Inflammatory macrophage (primary cell): ENCODE measurements around the gene C1orf159.
"Not testable (repeated sequence)": the region's sequence is repeated elsewhere in the genome, so short reads cannot be mapped to it uniquely, and the experiment has no call there.

ENCODE experiments used
- DNase-seq, 2 donors: peaks; one replicate each; pipeline ENCODE4 v3.0.0-alpha.2; 2020 to 2022

C1orf159 gene

DNA sequence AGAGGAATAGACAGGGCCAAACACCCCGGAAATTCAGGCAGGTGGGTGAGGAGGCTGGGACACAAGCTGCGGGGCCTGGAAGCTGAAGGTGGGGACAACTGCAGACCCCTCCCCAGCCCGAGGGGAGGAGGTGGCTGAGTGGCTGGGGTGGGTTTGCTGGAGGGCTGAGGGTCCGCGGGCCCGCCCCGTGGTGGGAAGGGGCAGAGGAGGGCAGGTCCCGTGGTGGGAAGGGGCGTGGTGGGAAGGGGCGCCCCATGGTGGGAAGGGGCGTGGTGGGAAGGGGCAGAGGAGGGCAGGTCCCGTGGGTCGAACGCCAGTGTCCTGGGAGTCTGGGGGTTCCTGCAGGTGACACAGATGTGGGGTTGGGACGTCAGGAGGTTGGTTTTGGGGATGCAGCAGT is 33.5 kb upstream of the C1orf159 start:
- no peak for DNase-seq

GRCh38 chr1:1148569-1148968 is 32.7 kb upstream of the C1orf159 start:
- no peak for DNase-seq

- no peak for DNase-seq
These were observed 32.2 kb upstream of the C1orf159 start for GRCh38 chr1:1148061-1148460.

GRCh38 chr1:1146596-1146995 is 30.7 kb upstream of the C1orf159 start:
- DNase-seq = no peak

GRCh38 chr1:1146026-1146425 is 30.1 kb upstream of the C1orf159 start:
- no peak for DNase-seq

GRCh38 chr1:1145547-1145914 is 29.6 kb upstream of the C1orf159 start:
- DNase-seq = no peak

GRCh38 chr1:1144843-1145546 is 29.1 kb upstream of the C1orf159 start:
- no peak for DNase-seq

- no peak for DNase-seq
These were observed 28.4 kb upstream of the C1orf159 start for GRCh38 chr1:1144122-1144842.

GRCh38 chr1:1143636-1144035 is 27.7 kb upstream of the C1orf159 start:
- DNase-seq = no peak

GRCh38 chr1:1142844-1143243 is 27.0 kb upstream of the C1orf159 start:
- DNase-seq = no peak

DNA sequence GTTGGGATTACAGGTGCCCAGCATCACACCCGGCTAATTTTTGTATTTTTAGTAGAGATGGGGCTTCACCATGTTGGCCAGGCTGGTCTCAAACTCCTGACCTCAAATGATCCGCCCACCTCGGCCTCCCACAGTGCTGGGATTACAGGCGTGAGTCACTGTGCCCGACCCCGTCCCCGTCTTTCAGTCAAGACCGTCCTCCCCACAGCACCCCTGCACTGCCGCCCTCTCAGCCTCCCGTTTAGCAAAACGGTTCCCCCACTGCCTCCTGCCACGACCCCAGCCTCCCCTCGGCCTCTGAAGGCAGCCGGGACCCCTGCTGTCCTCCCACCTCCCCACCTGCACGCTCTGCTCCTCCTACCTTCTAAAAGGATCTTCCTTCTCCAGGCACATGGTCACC is 26.5 kb upstream of the C1orf159 start:
- DNase-seq = not testable (repeated sequence)

DNA sequence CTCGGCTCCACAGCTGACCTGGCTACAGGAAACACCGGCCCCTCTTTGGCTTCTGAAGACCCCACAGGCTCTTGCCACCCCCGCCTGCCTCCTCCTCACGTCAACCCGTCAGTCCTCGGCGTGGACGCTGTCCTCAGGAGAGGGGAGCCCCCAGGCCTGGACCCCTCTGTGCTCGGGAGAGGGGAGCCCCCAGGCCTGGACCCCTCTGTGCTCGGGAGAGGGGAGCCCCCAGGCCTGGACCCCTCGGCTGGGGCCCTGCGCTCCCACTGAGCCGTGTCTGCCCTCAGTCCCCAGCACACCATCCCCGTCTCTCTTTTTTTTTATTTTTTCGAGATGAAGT is 26.0 kb upstream of the C1orf159 start:
- no peak for DNase-seq

DNA sequence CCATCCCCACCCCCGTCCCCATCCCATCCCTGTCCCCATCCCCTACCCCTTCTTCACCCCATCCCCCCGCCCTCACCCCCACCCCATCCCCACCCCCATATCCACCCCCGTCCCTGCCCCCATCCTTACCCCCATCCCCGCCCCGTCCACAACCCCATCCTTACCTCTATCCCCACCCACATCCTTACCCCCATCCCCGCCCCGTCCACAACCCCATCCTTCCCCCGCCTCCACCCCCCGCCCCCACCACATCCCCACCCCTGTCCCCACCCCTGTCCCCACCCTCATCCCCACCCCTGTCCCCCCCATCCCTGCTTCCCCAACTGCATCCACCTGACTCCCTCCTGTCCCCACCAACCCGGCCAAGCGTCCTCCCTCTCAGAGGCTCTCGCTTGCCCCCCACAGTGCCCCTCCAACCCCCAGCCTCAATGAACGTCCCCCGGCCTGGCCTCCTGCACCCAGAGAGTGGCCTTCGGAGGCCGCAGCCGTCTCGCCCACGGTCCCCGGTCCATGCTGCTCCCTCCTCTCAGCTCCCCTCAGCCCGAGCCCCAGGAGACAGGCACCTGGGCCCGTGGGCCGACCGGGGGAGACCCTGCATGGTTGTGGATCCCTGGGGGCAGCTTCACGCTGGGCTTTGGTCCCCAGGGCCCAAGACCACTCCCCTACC is 25.5 kb upstream of the C1orf159 start:
- no peak for DNase-seq

- DNase-seq = no peak
These were observed 24.8 kb upstream of the C1orf159 start for GRCh38 chr1:1140673-1141072.

DNA sequence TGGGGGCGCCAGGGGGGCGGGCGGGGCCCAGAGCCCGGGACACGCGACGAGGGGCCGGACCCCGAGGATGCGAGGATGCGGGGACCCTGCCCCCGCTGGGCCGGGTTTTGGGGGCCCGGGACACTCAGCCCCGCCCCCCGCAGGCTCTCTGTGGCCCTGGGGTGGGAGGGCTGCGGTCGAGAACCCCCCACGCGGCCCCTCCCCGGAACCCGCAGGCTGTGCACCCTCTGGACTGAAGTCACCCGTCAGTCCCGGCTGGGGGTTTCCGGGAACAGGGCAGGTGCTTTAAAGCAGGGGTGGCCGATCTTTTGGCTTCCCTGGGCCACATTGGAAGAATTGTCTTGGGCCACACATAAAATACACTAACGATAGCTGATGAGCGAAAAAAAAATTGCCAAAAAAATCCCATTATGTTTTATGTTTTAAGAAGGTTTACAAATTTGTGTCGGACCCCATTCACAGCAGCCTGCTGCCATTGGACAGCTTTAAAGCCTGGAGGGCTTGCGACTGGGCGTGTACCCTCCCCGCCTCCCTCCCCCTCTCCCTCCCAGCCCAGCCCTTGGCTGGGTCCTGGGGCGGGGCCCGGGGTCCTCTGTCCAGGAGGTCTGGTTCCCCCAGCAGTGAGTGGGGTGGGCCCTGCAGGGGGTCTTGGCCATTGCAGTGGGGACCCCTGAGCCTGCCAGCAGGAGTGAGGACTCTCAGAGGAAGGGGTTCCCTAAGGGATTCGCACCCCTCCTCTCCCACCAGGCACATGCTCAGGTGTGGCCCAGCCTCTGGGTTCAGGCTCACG is 21.6 kb upstream of the C1orf159 start:
- no peak for DNase-seq

DNA sequence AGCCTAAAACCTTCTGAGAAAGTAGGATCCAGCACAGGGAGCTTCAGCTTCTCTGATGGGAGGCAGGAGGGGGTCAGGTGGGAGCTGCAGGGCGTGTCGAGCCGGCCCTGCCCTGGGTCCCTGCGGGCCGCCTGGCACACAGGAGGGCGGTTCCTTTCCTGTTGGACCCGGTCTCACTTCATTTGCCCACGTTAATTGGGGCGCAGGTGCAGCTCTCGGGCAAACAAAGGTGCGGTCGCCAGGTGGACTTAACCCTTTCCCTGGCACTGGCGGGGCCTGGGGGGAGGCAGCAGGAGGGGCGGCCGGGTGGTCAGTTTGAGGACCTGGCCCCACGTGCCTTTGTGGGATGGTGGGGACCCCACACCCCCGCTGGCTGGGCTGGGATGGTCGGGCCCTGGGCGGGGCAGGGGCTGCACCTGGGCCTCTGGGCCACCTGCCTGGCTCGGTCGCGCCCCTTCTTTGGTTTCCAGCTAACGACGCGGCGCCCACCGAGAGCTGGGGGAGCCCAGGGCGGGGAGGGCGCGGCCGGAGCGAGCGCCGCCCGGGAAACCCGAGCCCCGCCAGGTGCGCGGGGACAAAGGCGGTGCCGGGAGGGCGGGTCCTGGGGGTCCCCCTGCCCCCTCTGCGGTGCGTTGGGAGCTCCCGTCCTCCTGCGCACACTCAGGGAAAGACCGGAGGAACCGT is 20.8 kb upstream of the C1orf159 start:
- no peak for DNase-seq

DNA sequence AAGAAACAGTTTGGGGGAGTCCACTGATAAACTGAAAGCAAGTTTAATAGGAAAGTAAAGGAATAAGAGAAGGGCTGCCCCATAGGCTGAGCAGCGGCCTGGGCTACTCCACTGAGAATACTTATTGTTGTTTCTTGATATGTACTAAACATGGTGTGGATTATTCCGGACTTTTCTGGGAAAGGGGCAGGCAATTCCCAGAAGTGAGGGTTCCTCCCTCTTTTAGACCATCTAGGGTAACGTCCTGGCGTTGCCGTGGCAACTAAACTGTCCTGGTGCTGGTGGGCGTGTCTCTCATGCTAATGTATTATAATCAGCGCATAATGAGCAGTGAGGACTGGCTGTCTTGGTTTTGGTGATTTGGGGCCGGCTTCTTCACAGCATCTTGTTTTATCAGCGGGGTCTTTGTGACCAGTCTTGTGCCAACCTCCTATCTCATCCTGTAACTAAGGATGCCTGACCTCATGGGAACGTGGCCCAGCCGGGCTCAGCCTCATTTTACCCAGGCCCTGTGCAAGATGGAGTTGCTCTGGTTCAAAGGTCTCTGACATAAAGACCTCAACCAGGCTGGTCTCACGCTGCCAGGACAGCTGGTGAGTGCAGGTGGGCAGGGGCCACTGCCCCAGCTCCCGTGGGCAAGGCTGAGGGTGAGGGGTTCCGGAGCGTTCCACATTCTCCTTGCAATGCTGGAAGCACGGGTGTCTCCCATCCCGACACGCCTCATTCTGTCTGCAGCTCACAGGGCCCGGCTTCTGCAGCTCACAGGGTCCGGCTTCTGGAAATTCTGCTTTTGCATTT is 19.6 kb upstream of the C1orf159 start:
- DNase-seq = no peak

DNA sequence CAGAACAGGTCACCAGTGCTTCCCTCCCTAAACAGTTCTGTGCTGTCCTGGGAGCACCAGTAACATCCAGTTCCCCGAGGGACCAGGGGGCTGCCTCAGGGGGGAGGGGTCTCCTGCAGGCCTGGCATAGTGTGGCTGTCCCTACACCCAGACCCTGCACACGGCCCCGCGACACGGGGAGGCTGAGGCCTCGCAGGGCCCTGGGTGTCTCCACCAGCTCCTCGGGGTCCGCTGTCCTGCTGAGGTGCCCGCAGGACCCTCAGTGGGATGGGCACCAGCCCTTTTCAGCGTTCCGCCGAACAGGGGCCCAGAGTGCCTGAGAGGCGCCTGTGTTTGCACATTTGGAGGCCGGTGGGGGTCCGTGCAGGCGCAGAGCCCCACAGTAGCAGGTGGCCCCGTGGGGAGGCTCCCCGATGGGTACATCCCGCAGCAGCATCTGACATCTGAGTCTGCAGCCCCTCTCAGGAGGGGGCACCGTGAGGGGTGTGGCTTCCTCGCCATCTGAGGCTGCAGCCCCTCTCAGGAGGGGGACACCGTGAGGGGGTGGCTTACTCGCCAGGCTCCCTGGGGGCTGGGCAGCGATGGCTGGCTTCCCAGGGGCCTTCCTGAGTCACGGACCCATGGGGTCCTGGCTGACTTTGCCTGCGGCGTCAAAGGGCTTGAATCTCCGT is 18.5 kb upstream of the C1orf159 start:
- DNase-seq = no peak

DNA sequence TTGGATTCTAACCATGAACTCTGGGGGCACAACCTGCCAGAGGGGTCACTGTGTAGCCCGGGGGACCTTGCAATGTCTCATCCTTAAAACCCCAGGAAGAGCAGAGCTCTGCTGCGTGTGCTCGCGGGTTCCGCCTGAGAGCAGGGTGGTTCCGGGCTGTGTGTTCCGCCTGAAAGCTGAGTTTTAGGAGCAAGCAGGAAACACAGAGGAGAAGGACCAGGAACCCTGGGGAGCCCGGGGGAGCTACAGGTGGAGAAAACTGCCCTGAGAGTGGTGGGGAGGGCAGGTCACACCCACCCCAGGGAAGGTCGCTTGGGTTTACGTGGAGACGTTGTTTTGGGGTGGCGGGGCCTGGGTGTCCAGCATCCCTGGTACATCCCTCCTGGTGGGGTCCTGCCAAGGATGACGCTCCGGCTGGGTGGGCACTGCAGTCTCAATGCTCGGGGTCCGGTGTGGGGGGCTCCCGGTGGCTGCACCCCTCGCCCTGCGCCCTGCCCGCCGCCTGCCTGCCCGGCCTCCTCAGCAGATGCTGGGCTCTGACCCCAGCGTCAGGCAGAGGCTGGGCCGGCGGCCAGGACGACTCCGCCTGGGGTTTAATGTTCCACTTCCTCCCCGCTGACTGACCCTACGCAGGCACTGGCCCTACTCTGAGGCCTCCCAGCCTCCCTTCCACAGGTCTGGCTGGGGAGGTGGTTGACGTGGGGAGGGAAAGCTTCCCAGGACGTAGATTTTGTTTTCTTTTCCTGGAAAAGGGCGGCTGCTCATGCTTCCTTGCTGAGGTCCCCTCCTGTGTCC is 17.3 kb upstream of the C1orf159 start:
- DNase-seq = no peak
